ENCODE measurements around the gene TEX22. TPM values are rescaled to one million over a fixed set of nuclear protein-coding genes. Genes with fewer than 3 reads are reported as not detected.

The TEX22 gene
- total and polyA plus RNA-seq, 2 donors (not counting 1 experiment from before 2014, with no cell fraction given), result 0.05 to 0.33 TPM

DNA sequence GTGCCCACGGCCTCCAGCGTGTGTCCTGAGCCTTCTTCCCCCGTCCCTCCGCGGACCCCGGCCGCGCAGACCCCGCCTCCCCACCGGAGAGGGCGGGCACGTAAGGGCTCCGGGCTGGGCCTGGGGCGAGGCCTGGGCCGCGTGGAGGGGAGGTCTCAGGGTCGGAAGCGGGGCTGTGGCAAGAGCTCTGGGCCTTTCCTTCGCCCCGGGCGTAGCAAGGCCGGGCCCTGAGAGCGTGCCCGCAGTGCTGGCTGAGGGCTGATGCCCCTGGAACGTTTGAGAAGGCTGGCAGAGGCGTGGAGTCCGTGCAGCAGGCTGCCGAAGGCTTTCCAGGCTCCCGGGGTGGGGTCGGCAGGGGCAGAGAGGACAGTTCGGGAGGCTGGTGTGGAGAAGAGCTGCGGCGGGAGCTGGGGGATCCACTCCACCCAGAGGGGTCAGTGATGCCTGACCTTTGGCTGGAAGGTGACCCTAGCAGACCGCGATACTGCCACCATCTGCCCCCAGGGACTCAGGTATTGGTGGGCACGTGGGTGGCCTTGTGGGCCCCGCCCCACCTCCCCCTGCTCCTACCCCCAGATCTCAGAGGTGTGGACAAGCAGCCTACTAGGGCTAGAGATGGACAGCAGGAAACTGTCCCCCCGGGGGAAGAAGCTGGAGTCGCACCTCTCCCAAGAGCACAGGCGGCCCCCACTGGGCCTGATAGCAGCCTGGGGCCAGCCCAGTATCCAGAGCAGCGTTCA is 558 bp downstream of the TEX22 start:
- Histone ChIP-seq H3K27ac (ENCODE audit: insufficient read depth, low read length) (peak overlapping the region; percentile 76), H4K20me1 (ENCODE audit: control insufficient read depth, extremely low read depth, insufficient read depth, low read length) (no peaks in the 10 kb centered on the region), H3K9ac (ENCODE audit: insufficient read depth, low read length) (peak overlapping the region; percentile 77), H3K4me1 (ENCODE audit: control insufficient read depth, extremely low read depth, insufficient read depth, low read length) (no peaks in the 10 kb centered on the region), H3K79me2 (ENCODE audit: control insufficient read depth, insufficient read depth, low read length) (peaks cover 12% of the 10 kb centered on the region), H3K36me3 (ENCODE audit: control insufficient read depth, insufficient read depth, low read length) (peaks cover 15% of the 10 kb centered on the region), H3K27me3 (ENCODE audit: control insufficient read depth, insufficient read depth, low read length) (no peaks in the 10 kb centered on the region), H2AFZ (ENCODE audit: low read length) (no peak overlapping the region), H3K4me2 (ENCODE audit: extremely low read depth, insufficient read depth, low read length) (peak overlapping the region; percentile 87), H3K4me3 (replicated peaks in 1 of 4; ENCODE audit: control extremely low read depth in 1 of 4, insufficient read depth in 1 of 4, low read depth in 3 of 4, low read length in 4 of 4) (peak overlapping the region; percentile 65 to 89 (median 84)), H3K9me3 (ENCODE audit: control insufficient read depth, insufficient read depth, low read depth, low read length) (no peaks in the 10 kb centered on the region)
- DNase-seq (ENCODE audit: low read depth in 2 of 2), result peak in 1 of 2 donors; percentile 45
- no peak for TF ChIP-seq EZH2 (IDR thresholded peaks at IDR 0.05; ENCODE audit: low read length, missing control alignments)
- TF ChIP-seq, protein P1, sequence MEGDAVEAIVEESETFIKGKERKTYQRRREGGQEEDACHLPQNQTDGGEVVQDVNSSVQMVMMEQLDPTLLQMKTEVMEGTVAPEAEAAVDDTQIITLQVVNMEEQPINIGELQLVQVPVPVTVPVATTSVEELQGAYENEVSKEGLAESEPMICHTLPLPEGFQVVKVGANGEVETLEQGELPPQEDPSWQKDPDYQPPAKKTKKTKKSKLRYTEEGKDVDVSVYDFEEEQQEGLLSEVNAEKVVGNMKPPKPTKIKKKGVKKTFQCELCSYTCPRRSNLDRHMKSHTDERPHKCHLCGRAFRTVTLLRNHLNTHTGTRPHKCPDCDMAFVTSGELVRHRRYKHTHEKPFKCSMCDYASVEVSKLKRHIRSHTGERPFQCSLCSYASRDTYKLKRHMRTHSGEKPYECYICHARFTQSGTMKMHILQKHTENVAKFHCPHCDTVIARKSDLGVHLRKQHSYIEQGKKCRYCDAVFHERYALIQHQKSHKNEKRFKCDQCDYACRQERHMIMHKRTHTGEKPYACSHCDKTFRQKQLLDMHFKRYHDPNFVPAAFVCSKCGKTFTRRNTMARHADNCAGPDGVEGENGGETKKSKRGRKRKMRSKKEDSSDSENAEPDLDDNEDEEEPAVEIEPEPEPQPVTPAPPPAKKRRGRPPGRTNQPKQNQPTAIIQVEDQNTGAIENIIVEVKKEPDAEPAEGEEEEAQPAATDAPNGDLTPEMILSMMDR (conservative IDR thresholded peaks at IDR 0.05 in 1 of 2, IDR thresholded peaks at IDR 0.05 in 1 of 2; ENCODE audit: low read depth in 1 of 2, low read length in 2 of 2), result no peak

DNA sequence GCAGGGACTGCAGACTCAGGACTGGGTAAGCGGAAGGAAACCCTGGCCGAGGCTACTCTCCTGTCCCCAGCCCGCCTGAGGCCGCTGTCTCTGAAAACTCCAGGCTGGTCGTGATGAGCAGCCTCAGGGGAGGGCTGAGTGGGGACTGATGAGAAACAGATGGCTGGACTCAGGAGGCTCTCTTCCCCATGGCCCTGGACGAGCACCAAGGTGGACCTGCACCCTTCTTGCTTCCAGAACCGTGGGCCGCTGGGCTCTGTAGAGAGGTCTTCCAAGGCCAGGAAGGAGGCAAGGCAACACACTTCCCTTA is 1.1 kb downstream of the TEX22 start:
- TF ChIP-seq, protein P1 (conservative IDR thresholded peaks at IDR 0.05 in 1 of 2, IDR thresholded peaks at IDR 0.05 in 1 of 2; ENCODE audit: low read depth in 1 of 2, low read length in 2 of 2), result no peak
- TF ChIP-seq EZH2 (IDR thresholded peaks at IDR 0.05; ENCODE audit: low read length, missing control alignments), result no peak
- H3K4me1 ChIP-seq (ENCODE audit: control insufficient read depth, extremely low read depth, insufficient read depth, low read length), result no peaks in the 10 kb centered on the region
- peak overlapping the region; percentile 65 to 89 (median 84) for H3K4me3 ChIP-seq (replicated peaks in 1 of 4; ENCODE audit: control extremely low read depth in 1 of 4, insufficient read depth in 1 of 4, low read depth in 3 of 4, low read length in 4 of 4)
- no peaks in the 10 kb centered on the region for H3K9me3 ChIP-seq (ENCODE audit: control insufficient read depth, insufficient read depth, low read depth, low read length)
- H3K9ac ChIP-seq (ENCODE audit: insufficient read depth, low read length), result no peak overlapping the region
- H3K27me3 ChIP-seq (ENCODE audit: control insufficient read depth, insufficient read depth, low read length), result no peaks in the 10 kb centered on the region
- H3K79me2 ChIP-seq (ENCODE audit: control insufficient read depth, insufficient read depth, low read length), result peaks cover 12% of the 10 kb centered on the region
- peaks cover 15% of the 10 kb centered on the region for H3K36me3 ChIP-seq (ENCODE audit: control insufficient read depth, insufficient read depth, low read length)
- H2AFZ ChIP-seq (ENCODE audit: low read length), result no peak overlapping the region
- H3K4me2 ChIP-seq (ENCODE audit: extremely low read depth, insufficient read depth, low read length), result peak overlapping the region; percentile 87
- no peaks in the 10 kb centered on the region for H4K20me1 ChIP-seq (ENCODE audit: control insufficient read depth, extremely low read depth, insufficient read depth, low read length)
- DNase-seq (ENCODE audit: low read depth in 2 of 2), result no peak
- H3K27ac ChIP-seq (ENCODE audit: insufficient read depth, low read length), result no peak overlapping the region

DNA sequence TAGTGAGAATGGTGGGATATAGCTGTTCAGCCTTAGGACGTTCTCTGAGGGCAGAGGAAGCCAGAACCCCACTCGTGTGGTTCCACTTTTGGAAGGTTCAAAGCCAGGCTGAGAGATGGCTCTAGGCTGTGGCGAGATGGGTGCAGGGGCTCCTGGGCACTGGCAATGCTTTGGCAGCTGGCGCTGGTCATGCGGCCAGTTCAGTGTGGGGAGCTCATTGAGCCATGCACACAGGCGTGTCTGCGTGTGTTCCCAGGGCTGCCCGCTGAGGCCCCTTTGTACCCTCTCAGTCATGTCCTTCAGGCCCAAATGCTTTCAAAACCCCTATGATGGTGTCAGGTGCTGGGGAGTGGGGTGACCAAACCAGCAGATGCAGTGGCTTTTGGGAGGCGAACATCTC is 1.7 kb downstream of the TEX22 start:
- TF ChIP-seq, protein P1 (conservative IDR thresholded peaks at IDR 0.05 in 1 of 2, IDR thresholded peaks at IDR 0.05 in 1 of 2; ENCODE audit: low read depth in 1 of 2, low read length in 2 of 2), result no peak
- no peak for TF ChIP-seq EZH2 (IDR thresholded peaks at IDR 0.05; ENCODE audit: low read length, missing control alignments)
- H3K9ac ChIP-seq (ENCODE audit: insufficient read depth, low read length), result no peak overlapping the region
- H3K79me2 ChIP-seq (ENCODE audit: control insufficient read depth, insufficient read depth, low read length), result peaks cover 12% of the 10 kb centered on the region
- no peak overlapping the region for H3K27ac ChIP-seq (ENCODE audit: insufficient read depth, low read length)
- H3K4me1 ChIP-seq (ENCODE audit: control insufficient read depth, extremely low read depth, insufficient read depth, low read length), result no peaks in the 10 kb centered on the region
- no peaks in the 10 kb centered on the region for H3K9me3 ChIP-seq (ENCODE audit: control insufficient read depth, insufficient read depth, low read depth, low read length)
- no peak for DNase-seq (ENCODE audit: low read depth in 2 of 2)
- H3K4me3 ChIP-seq (replicated peaks in 1 of 4; ENCODE audit: control extremely low read depth in 1 of 4, insufficient read depth in 1 of 4, low read depth in 3 of 4, low read length in 4 of 4), result no peak overlapping the region
- no peak overlapping the region for H3K4me2 ChIP-seq (ENCODE audit: extremely low read depth, insufficient read depth, low read length)
- no peaks in the 10 kb centered on the region for H4K20me1 ChIP-seq (ENCODE audit: control insufficient read depth, extremely low read depth, insufficient read depth, low read length)
- peaks cover 15% of the 10 kb centered on the region for H3K36me3 ChIP-seq (ENCODE audit: control insufficient read depth, insufficient read depth, low read length)
- H2AFZ ChIP-seq (ENCODE audit: low read length), result no peak overlapping the region
- H3K27me3 ChIP-seq (ENCODE audit: control insufficient read depth, insufficient read depth, low read length), result no peaks in the 10 kb centered on the region

Data from fibroblast of lung (primary cell).